Measurements from ENCODE around the gene SOX5.

DNA sequence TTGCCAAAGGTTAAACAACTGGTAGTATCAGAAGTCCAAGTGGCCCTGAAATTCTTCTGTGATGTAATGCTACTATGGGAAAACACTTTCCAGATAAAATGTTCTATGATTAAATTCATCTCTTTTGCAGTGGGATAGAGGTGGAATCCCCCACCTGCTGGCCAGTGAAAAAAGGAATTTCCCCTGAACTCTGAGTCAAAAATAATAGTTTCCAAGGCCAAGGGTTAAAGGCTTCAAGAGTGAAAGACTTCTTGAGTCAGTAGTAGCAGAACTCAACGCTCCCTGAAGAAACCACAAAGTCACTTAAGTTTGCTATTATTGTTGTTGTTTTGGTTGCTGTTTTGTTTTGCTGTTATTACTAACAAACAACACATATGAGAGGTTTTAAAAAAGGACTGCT lies 330.8 kb downstream of the SOX5 start:
- TF ChIP-seq, protein P1, sequence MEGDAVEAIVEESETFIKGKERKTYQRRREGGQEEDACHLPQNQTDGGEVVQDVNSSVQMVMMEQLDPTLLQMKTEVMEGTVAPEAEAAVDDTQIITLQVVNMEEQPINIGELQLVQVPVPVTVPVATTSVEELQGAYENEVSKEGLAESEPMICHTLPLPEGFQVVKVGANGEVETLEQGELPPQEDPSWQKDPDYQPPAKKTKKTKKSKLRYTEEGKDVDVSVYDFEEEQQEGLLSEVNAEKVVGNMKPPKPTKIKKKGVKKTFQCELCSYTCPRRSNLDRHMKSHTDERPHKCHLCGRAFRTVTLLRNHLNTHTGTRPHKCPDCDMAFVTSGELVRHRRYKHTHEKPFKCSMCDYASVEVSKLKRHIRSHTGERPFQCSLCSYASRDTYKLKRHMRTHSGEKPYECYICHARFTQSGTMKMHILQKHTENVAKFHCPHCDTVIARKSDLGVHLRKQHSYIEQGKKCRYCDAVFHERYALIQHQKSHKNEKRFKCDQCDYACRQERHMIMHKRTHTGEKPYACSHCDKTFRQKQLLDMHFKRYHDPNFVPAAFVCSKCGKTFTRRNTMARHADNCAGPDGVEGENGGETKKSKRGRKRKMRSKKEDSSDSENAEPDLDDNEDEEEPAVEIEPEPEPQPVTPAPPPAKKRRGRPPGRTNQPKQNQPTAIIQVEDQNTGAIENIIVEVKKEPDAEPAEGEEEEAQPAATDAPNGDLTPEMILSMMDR (IDR thresholded peaks at IDR 0.05): no peak
- TF ChIP-seq POLR2A (IDR thresholded peaks at IDR 0.05): no peak

Measured in breast epithelium (tissue), 3 donors.